Motor neuron (in vitro differentiated cells): ENCODE data around the gene RARB. TPM values are rescaled to one million over a fixed set of nuclear protein-coding genes. Genes with fewer than 3 reads are reported as not detected.
A peak's percentile ranks its signal among the peaks of the same experiment; 100 is the strongest.

Experiments used
- ATAC-seq, 8 experiments: fragments of 200-7000 bp; cut with Tn5 transposase; replicated peaks in 6 of 8; 2 replicates each; pipeline ENCODE4 v1.8.0; 2021; ENCODE audit warnings: mild to moderate bottlenecking in 8 of 8, moderate library complexity in 8 of 8
- H3K27ac ChIP-seq, 2 donors: fragments of 250-450 bp; sonication (Bioruptor Pico); 2 replicates each; pipeline ENCODE4 v1.9.0; 2021; ENCODE audit warnings: antibody characterized with exemption in 2 of 2, mild to moderate bottlenecking in 2 of 2, moderate library complexity in 1 of 2
- H3K4me1 ChIP-seq, 2 donors: fragments of 250-450 bp; sonication (Bioruptor Pico); replicated peaks in 1 of 2; 2 replicates each; pipeline ENCODE4 v1.6.1; 2021; ENCODE audit warnings: antibody characterized with exemption in 2 of 2, mild to moderate bottlenecking in 2 of 2, moderate library complexity in 1 of 2
- H3K4me3 ChIP-seq, 5 donors: fragments of 250-450 bp; sonication (Bioruptor Pico); 2 replicates each; pipeline ENCODE4 v1.9.0; 2021; ENCODE audit warnings: antibody characterized with exemption in 5 of 5, mild to moderate bottlenecking in 5 of 5, moderate library complexity in 4 of 5
- WGBS, 10 experiments: fragments of 450-650 bp; shearing (Covaris generic); methylation state at CpG; one replicate each; pipeline ENCODE4 v1.0.0; 2022; 5-methylcytosine and 5-hydroxymethylcytosine counted together
- in situ Hi-C, 9 experiments: fragments of 400-800 bp; cut with MboI; loops; one replicate each; pipeline ENCODE4 v1.15.0; 2021; ENCODE audit warnings: low sequenced_read_pairs in 9 of 9, low pct_unique_long_range_greater_than_20kb in 2 of 9; ENCODE audit not compliant: unreplicated experiment in 9 of 9
- total RNA-seq, 8 experiments: library from RNA; unstranded; fragments of 300-600 nt; gene quantifications; 2 replicates each; pipeline versions ENCODE4 v1.2.3 to v1.2.4, GENCODE V29; 2022

The RARB gene
- total RNA-seq, 8 experiments from 2014 or later, result 16.9 to 72.4 (median 31.3) TPM

DNA sequence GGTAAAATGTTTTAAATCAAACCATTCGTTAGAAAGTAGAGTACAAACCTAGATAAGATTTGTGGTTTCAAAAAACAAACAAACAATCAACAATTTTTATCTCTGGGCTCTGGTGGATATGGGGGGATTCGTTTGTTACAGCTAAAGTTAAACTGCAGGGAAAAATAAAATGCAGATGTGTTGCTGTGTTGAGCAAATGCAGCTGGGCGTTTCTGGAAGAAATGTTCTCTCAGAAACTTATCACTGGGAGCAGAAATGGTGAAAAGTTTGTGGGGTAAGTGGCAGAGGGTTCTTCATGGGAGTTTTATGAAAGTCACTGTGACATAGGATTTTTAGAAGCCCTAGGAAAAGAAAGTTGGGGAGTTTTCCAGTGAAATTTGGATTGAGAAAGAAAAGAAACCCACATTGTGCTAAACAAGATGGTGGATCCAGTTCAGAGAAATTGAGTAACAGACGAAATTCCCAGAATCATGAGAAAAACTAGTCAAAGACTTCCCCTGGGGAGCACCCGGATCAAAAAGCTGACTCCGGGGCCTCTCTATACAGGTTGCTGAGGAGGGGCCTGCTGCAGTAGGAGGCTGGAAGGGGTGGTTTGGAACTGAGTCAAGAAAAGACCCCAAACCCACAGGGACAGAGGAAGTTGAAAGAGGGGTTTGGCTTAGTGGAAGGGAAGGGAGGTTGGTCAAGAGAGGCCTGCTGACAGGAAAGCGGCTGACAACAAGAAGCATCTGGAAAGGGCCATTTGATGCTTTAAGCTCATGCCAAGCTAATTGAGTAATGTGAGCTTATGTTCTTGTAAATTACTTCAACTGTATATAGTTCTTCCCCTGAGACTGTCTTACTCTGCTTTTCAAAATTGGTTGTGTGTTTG lies 108.7 kb downstream of the RARB start:
- WGBS, 10 experiments, result 28 to 100% (median 90%) methylated on average over 2 to 7 of the region's 7 CpGs
- in situ Hi-C loops, result no loop called here
- no peak overlapping the region for H3K4me3 ChIP-seq
- no peak for ATAC-seq
- peaks cover 6 to 17% of the 10 kb centered on the region in 2 donors for H3K4me1 ChIP-seq
- no peak overlapping the region for H3K27ac ChIP-seq

- 50 to 100% (median 86%) methylated on average over 1 to 2 of the region's 3 CpGs; no CpG with 5 or more reads in 2 of the 10 experiments for WGBS, 10 experiments
- in situ Hi-C loops, result no loop called here
- H3K27ac ChIP-seq, result no peak overlapping the region
- H3K4me1 ChIP-seq, result peaks cover 6 to 12% of the 10 kb centered on the region in 2 donors
- no peak overlapping the region for H3K4me3 ChIP-seq
- ATAC-seq, result no peak
Measured at GRCh38 chr3:25537516-25537915, 109.5 kb downstream of the RARB start.

DNA sequence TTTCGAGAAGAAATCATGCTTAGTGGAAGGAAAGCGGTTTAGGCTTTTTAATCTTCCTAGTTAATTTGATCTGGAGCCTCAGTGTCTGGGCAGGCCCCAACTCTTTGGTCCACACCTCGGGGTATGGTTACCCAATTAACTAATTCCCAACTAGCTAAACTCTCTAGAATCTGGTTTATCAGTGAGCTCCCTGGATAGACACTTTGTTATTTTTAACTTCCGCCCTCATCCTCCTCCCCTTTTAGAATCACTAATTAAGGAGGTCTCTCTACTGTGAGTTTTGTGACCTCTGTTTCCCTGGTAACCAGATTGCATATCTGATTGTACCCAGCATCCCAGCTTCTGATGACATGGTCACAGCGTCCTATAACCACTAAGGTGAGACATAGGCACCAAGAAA lies 112.2 kb downstream of the RARB start:
- no peak overlapping the region for H3K27ac ChIP-seq
- in situ Hi-C loops, result no loop called here
- ATAC-seq, result peak in 2 of 8 experiments; percentile 28 to 45
- WGBS, 10 experiments, result 29 to 100% (median 67%) methylated on average over 1 to 5 of the region's 5 CpGs; no CpG with 5 or more reads in 1 of the 10 experiments
- peaks cover 6 to 11% of the 10 kb centered on the region in 2 donors for H3K4me1 ChIP-seq
- H3K4me3 ChIP-seq, result no peak overlapping the region

DNA sequence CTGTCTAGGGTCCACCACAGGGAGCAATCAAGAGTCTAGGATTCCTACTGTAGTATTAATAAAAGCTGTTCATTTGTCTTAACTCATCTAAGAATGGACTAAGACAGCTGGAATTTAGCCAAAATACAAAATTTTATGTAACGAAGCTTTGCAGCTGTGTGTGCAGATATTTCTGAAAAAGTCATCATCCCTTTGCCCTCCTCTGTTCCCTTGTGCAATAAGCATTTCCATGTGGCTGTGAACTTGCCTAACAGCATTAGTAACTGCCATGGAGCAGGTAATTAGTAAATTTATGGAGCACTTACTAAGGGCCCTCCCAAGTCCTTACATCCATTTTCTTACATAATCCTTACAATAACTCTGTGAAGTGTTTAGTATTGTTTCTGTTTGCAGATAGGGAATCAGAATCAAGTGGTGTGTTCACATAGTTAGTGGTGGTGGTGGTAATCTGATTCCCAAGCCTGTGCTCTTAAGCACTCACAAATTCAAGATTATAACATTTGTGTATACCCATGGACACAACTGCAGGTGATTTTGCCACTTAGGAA lies 114.5 kb downstream of the RARB start:
- H3K4me3 ChIP-seq, result no peak overlapping the region
- H3K4me1 ChIP-seq, result peaks cover 23 to 27% of the 10 kb centered on the region in 2 donors
- WGBS, 10 experiments, result 0 to 100% (median 100%) methylated on average over 1 of the region's 1 CpG; no CpG with 5 or more reads in 5 of the 10 experiments
- no peak overlapping the region for H3K27ac ChIP-seq
- ATAC-seq, result peak in 5 of 8 experiments; percentile 29 to 71 (median 34)
- in situ Hi-C loops, result no loop called here

DNA sequence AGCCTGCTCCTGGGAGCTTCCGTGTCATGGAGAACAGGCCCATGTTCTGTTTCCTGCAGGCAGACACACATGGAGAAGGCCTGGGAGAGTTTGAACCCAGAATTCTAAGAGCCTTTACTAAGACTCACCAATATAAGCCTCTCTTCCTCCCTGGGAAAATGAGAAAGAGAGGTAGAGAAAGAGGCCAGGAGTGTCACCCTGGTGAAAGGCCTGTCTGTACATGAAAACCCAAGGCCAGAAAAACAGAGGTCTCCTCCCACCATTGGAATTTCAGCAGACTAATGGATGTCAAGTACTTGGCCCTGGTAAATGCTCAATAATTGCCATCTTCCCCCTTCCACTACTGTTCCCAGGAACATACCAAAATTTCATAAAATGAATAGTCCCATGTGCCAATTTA lies 119.0 kb downstream of the RARB start:
- Histone ChIP-seq H3K4me3 (no peak overlapping the region), H3K27ac (peak overlapping the region in 1 of 2 donors; percentile 34), H3K4me1 (peaks cover 25 to 27% of the 10 kb centered on the region in 2 donors)
- WGBS, 10 experiments, result 100% methylated on average over 1 of the region's 1 CpG; no CpG with 5 or more reads in 8 of the 10 experiments
- no peak for ATAC-seq
- in situ Hi-C loops, result no loop called here

GRCh38 chr3:25547943-25548674 lies 120.0 kb downstream of the RARB start:
- 0 to 80% (median 33%) methylated on average over 1 of the region's 1 CpG; no CpG with 5 or more reads in 4 of the 10 experiments for WGBS, 10 experiments
- in situ Hi-C loops, result no loop called here
- no peak overlapping the region for H3K27ac ChIP-seq
- peaks cover 23 to 27% of the 10 kb centered on the region in 2 donors for H3K4me1 ChIP-seq
- ATAC-seq, result peak in 5 of 8 experiments; percentile 88 to 93 (median 90)
- no peak overlapping the region for H3K4me3 ChIP-seq

GRCh38 chr3:25548836-25549235 lies 120.8 kb downstream of the RARB start:
- 78 to 100% (median 100%) methylated on average over 1 to 2 of the region's 2 CpGs; no CpG with 5 or more reads in 3 of the 10 experiments for WGBS, 10 experiments
- peaks cover 23 to 27% of the 10 kb centered on the region in 2 donors for H3K4me1 ChIP-seq
- in situ Hi-C loops, result no loop called here
- H3K4me3 ChIP-seq, result no peak overlapping the region
- no peak for ATAC-seq
- H3K27ac ChIP-seq, result no peak overlapping the region

GRCh38 chr3:25552251-25552650 lies 124.2 kb downstream of the RARB start:
- Histone ChIP-seq H3K4me1 (peaks cover 9 to 14% of the 10 kb centered on the region in 2 donors), H3K4me3 (no peak overlapping the region), H3K27ac (no peak overlapping the region)
- in situ Hi-C loops, result loop anchor here in 1 of 9 experiments (25.0 kb wide), 1 partner anchor 765 kb away; no protein-coding TSS in a partner anchor
- 19% methylated on average over 3 of the region's 3 CpGs; no CpG with 5 or more reads in 9 of the 10 experiments for WGBS, 10 experiments
- no peak for ATAC-seq

DNA sequence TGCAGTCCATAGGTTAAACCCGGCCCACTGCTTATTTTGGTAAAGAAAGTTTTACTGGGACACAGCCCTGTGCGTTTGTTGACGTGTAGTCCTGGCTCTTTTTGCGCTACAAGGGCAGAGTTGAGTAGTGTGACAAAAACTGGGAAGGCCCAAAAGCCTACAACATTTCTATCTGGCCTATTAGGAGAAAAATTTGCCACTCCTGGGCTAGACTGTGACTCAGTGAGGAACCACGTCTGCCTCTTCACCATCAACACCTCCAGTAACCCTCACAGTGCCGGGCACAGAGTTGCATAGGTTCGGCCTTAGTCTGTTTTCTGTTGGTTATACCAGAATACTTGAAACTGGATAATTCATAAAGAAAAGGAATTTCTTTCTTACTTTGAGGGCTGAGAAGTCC lies 126.3 kb downstream of the RARB start:
- in situ Hi-C loops, result loop anchor here in 1 of 9 experiments (25.0 kb wide), 1 partner anchor 767 kb away; no protein-coding TSS in a partner anchor
- H3K4me3 ChIP-seq, result no peak overlapping the region
- H3K27ac ChIP-seq, result no peak overlapping the region
- no peak for ATAC-seq
- 0 to 100% (median 86%) methylated on average over 1 to 7 of the region's 7 CpGs; no CpG with 5 or more reads in 3 of the 10 experiments for WGBS, 10 experiments
- H3K4me1 ChIP-seq, result no peaks in the 10 kb centered on the region

DNA sequence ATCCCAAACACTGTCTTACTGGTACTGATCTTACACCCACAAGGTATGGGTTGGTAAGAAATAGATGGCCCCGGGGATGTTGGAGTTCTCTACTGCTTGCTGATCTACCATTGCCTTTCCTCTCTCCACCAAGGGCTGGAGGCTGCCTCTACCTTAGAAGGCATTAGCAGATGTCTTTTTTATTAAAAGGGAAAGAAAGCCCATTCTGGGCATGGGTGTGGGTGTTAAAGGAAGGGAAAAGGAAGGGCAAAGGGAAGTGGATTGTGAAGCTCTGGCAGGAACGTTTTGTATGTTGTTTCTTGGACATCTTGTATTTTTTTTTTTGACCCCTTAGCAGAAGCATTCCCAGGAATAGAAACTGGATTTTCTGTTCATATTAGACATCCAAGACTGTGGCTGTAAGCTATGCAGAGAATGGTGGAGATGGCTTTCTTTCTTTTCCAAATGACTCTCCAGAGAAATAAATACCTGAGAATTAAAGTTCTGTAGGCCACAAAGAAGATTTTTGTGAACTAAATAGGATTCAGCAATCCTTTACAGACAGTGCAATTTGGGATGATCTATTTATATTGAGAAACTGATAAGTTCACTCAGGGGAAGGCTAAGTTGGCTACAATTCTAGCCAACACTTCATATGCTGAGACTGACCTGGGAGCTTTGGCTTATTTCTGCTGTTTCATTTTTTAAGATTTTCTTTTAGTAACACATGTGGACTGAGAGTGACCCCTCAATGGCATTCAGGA lies 127.8 kb downstream of the RARB start:
- no peaks in the 10 kb centered on the region for H3K4me1 ChIP-seq
- 0 to 100% (median 79%) methylated on average over 1 to 2 of the region's 2 CpGs; no CpG with 5 or more reads in 2 of the 10 experiments for WGBS, 10 experiments
- no peak for ATAC-seq
- H3K4me3 ChIP-seq, result no peak overlapping the region
- in situ Hi-C loops, result loop anchor here in 1 of 9 experiments (25.0 kb wide), 1 partner anchor 769 kb away; no protein-coding TSS in a partner anchor
- no peak overlapping the region for H3K27ac ChIP-seq

DNA sequence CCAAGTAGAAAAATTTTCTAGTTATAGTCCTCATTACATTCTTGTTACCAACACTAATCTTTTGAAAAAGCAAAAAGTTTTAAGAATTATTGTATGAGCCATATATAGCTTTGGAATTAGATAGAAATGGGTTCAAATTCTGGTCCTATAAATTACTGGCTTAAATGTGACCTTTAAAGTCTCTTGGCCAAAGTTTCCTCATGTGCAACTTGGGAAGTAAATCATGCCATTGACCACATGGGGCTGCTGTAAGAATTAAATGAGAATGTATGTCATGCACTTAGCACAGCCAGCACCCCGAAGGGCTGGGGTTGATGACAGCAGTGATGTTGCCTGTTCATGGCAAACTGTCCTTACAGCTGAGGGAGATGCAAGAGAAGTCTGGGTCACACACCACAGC lies 128.4 kb downstream of the RARB start:
- WGBS, 10 experiments, result 0 to 100% (median 71%) methylated on average over 1 of the region's 1 CpG; no CpG with 5 or more reads in 5 of the 10 experiments
- ATAC-seq, result peak in 1 of 8 experiments; percentile 19
- Histone ChIP-seq H3K27ac (no peak overlapping the region), H3K4me1 (no peaks in the 10 kb centered on the region), H3K4me3 (no peak overlapping the region)
- in situ Hi-C loops, result loop anchor here in 1 of 9 experiments (25.0 kb wide), 1 partner anchor 769 kb away; no protein-coding TSS in a partner anchor

DNA sequence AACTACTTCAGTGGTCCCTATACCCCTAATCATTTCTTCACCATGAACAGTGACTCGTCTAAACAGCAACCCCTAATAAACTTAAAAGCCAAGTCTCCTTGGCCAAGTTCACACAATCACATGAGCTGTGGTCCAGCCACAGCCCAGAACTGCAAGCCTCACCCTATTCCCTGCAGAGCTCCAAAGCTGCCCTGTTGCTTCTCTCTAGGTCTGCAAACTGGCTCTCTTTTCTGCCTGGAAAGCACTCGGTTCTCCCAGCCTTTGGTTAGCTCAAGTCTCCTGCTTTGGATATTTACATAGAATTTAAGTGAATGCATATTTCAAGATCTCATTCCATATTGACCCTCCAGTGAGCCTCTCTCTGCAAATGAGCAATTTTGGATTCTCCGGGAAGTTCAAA lies 129.6 kb downstream of the RARB start:
- 0 to 94% (median 82%) methylated on average over 1 to 2 of the region's 3 CpGs; no CpG with 5 or more reads in 3 of the 10 experiments for WGBS, 10 experiments
- Histone ChIP-seq H3K4me3 (no peak overlapping the region), H3K4me1 (peaks cover 2 to 8% of the 10 kb centered on the region in 2 donors), H3K27ac (no peak overlapping the region)
- peak in 3 of 8 experiments; percentile 87 to 92 (median 88) for ATAC-seq
- in situ Hi-C loops, result loop anchor here in 1 of 9 experiments (25.0 kb wide), 1 partner anchor 770 kb away; no protein-coding TSS in a partner anchor
